ENCODE measurements around the gene GINS2. TPM values are rescaled to one million over a fixed set of nuclear protein-coding genes. Genes with fewer than 3 reads are reported as not detected.

GINS2 gene
- total RNA-seq, 2 experiments from 2014 or later, result 74.3 to 142 TPM

GRCh38 chr16:85637808-85638647, 50.7 kb downstream of the GINS2 start:
- CTCF ChIA-PET (ENCODE audit: unreplicated experiment), result no interaction called here
- Histone ChIP-seq H3K4me3 (ENCODE audit: low read depth, low read length, poor library complexity, severe bottlenecking) (no peak overlapping the region), H3K9me2 (ENCODE audit: insufficient read depth, low read length) (no peaks in the 10 kb centered on the region), H3K79me2 (ENCODE audit: insufficient read depth, low read depth, low read length) (no peaks in the 10 kb centered on the region), H3K36me3 (ENCODE audit: insufficient read depth, low read length) (no peaks in the 10 kb centered on the region; the same call in 1 of the 2 replicates), H3K4me1 (ENCODE audit: insufficient read depth, low read length, poor library complexity, severe bottlenecking) (no peaks in the 10 kb centered on the region), H2AFZ (ENCODE audit: low read length) (no peak overlapping the region), H3K4me2 (ENCODE audit: low read length) (no peak overlapping the region), H3K27ac (ENCODE audit: low read depth, low read length, poor library complexity, severe bottlenecking) (no peak overlapping the region), H3K9me3 (ENCODE audit: low read length) (no peaks in the 10 kb centered on the region), H4K20me1 (ENCODE audit: insufficient read depth, low read length) (no peaks in the 10 kb centered on the region)
- no TSS peak for BruUV-seq (replicated peaks)
- intact Hi-C loops (cut with micrococcal nuclease; ENCODE audit: unreplicated experiment), result no loop called here
- POLR2A ChIA-PET, result no interaction called here
- no peak for DNase-seq (ENCODE audit: low spot score)
- TF ChIP-seq EZH2phosphoT487 (IDR thresholded peaks at IDR 0.05; ENCODE audit: borderline replicate concordance, low read depth, low read length) (no peak), CTCF (conservative IDR thresholded peaks at IDR 0.05; ENCODE audit: low read length) (no peak)

GRCh38 chr16:85637061-85637807, 51.5 kb downstream of the GINS2 start:
- TF ChIP-seq CTCF (conservative IDR thresholded peaks at IDR 0.05; ENCODE audit: low read length) (no peak), EZH2phosphoT487 (IDR thresholded peaks at IDR 0.05; ENCODE audit: borderline replicate concordance, low read depth, low read length) (no peak)
- Histone ChIP-seq H3K4me3 (ENCODE audit: low read depth, low read length, poor library complexity, severe bottlenecking) (no peak overlapping the region), H3K4me1 (ENCODE audit: insufficient read depth, low read length, poor library complexity, severe bottlenecking) (no peaks in the 10 kb centered on the region), H3K36me3 (ENCODE audit: insufficient read depth, low read length) (no peaks in the 10 kb centered on the region; the same call in 1 of the 2 replicates), H3K27ac (ENCODE audit: low read depth, low read length, poor library complexity, severe bottlenecking) (no peak overlapping the region), H3K9me3 (ENCODE audit: low read length) (no peaks in the 10 kb centered on the region), H2AFZ (ENCODE audit: low read length) (no peak overlapping the region), H3K4me2 (ENCODE audit: low read length) (no peak overlapping the region), H3K9me2 (ENCODE audit: insufficient read depth, low read length) (no peaks in the 10 kb centered on the region), H4K20me1 (ENCODE audit: insufficient read depth, low read length) (no peaks in the 10 kb centered on the region), H3K79me2 (ENCODE audit: insufficient read depth, low read depth, low read length) (no peaks in the 10 kb centered on the region)
- ChIA-PET POLR2A (no interaction called here), CTCF (ENCODE audit: unreplicated experiment) (interaction anchor here (0.7 kb wide), 1 partner anchor 84 kb away, joined by 4 read pairs; no protein-coding TSS in a partner anchor)
- intact Hi-C loops (cut with micrococcal nuclease; ENCODE audit: unreplicated experiment), result no loop called here
- DNase-seq (ENCODE audit: low spot score), result no peak
- BruUV-seq (replicated peaks), result no TSS peak

All from OCI-LY7 (cell line).